Stimulated activated CD8-positive, alpha-beta memory T cell treated with anti-CD3 and anti-CD28 coated beads, Interleukin-2, amount 100 ng/mL, for 48 hours (primary cell): ENCODE results near the gene FES.
"Not testable (repeated sequence)": the region's sequence is repeated elsewhere in the genome, so short reads cannot be mapped to it uniquely, and the experiment has no call there.

Source experiments
- DNase-seq, 2 donors: peaks; one replicate each; pipeline ENCODE4 v3.0.0-alpha.2; 2020; ENCODE audit warnings: low read depth in 2 of 2

FES gene

GRCh38 chr15:90883976-90884718 is at the start of gene FES:
FES (plus strand) TSS chr15:90884504; CDS start chr15:90885046, 542 bp downstream.
- DNase-seq, result no peak

DNA sequence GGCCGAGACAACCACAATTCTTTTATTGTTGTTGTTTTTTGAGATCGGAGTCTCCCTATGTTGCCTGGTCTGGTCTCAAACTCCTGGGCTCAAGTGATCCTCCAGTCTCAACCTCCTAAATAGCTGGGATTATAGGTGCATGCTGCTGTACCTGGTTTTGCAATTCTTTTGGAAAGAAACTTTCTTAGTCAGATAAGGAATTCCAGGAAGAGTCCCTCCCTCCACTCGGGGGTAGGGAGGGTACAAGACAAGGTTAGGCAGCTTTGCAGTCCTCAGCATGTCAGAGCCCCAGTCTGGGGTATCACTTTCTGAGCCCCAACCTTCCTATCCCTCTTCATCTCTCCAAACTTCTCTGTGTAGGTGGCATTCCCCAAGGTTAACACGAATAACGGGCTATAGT is 49.7 kb upstream of the FES start:
- DNase-seq, result no peak

DNA sequence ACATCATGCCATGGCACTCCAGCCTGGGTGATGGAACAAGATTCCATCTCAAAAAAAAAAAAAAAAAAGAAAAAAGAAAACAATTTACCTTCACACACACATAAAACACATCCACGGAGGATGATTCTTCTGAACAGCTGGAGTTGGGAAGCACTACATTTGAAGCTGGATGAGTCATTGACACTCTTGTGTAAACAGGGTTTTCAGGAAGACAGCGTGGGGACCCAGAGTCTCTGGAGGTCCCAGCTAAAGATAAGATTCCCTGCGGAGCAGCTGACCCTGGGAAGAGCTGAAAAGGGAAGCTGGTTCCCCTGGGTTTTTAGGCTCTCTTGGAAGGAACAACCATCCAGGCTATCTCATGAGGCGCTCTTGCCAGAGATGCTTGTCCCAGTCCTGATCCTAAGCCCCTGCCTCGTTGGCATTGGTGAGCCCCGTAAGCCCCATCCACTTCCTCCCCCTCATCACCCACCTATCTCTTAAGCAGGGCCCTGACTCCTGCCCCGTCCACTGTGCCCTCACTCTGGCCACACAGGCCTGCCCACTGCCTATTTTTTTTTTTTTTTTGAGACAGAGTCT is 47.9 kb upstream of the FES start:
- no peak for DNase-seq

DNA sequence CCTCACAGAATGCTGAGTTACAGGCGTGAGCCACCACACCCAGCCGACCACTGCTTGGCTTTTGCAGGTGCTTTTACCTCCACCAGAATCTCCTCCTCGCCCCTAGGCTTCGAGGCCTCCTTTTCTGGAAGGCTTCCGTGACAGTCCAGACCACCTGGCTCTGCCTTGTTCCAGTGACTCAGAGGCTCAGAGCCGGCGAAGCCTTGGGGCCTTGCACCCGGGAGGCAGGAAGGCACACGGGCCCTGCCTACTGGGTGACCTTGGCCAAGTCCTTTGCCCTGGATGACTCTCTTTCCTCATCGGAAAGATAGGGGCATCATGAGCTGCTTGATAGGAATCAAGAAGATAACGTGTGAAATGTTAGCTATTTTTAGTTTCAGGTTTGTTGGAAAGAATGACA is 47.2 kb upstream of the FES start:
- peak in 1 of 2 donors; percentile 63 for DNase-seq

GRCh38 chr15:90838139-90838538 is 46.2 kb upstream of the FES start:
- DNase-seq, result peak; percentile 85 to 92

GRCh38 chr15:90838544-90838943 is 45.8 kb upstream of the FES start:
- DNase-seq, result no peak

GRCh38 chr15:90839187-90840071 is 44.9 kb upstream of the FES start:
- no peak for DNase-seq

GRCh38 chr15:90840157-90840855 is 44.0 kb upstream of the FES start:
- no peak for DNase-seq

GRCh38 chr15:90840954-90841353 is 43.4 kb upstream of the FES start:
- DNase-seq, result no peak

DNA sequence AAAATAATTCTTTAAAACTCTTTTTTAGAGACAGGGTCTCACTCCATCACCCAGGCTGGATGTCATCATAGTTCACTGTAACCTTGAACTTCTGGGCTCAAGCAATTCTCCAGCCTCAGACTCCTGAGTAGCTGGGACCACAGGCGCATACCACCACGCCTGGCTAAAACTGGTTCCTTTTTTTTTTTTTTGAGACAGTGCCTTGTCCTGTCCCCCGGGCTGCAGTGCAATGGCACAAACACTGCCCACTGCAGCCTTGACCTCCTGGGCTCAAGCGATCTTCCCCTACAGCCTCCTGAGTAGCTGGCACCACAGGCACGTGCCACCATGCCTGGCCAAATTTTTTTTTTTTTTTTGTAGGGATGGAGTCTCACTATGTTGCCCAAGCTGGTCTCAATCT is 39.6 kb upstream of the FES start:
- no peak for DNase-seq

GRCh38 chr15:90845201-90845949 is 38.9 kb upstream of the FES start:
- peak in 1 of 2 donors; percentile 71 for DNase-seq

- DNase-seq, result not testable (repeated sequence)
Measured at GRCh38 chr15:90849424-90849823, 34.9 kb upstream of the FES start.

GRCh38 chr15:90851114-90851513 is 33.2 kb upstream of the FES start:
- DNase-seq, result no peak

DNA sequence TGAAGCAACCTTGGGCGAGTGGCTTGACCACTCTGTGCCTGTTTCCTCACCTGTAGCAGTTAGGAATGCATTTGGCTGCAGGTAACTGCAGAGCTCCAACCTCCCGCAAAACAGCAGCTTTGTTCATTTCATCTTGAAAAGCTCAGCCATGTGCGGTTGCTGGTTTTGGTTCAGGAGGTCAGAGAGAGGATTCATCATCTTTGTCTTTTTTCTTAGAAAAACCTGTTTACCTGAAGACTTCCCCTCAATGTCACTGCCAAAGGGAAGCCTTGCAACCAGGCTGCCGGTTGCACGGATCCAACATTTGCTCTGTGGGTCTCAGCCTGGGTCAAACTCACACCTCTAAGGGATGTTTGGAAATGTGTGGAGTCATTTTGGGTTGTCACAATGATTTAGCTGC is 32.4 kb upstream of the FES start:
- DNase-seq, result no peak

GRCh38 chr15:90855139-90855538 is 29.2 kb upstream of the FES start:
- no peak for DNase-seq

GRCh38 chr15:90857337-90857736 is 27.0 kb upstream of the FES start:
- no peak for DNase-seq

DNA sequence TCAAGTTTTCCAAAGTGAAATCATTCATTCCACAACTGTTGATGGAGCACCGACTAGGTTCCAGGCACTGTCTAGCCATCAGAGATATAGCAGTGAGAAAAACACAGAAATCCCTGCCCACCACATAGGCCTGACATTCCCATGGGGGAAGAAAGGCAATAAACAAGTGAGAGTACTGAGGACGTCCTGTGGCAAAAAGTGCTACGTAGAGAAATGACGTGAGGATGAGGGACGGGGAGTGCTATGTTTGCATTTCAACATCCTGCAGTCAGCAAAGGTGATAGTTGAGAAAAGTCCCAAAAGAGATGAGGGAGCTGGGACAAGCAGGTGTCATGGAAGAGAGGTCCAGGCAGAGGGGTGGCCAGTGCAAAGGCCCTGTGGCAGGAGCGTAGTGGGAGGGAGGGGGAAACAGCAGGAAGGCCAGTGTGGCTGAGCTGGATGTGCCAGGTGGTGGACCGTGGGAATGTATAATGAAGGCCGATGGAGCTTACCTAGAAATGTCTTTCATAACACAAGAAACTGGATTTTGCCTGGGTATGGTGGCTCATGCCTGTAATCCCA is 26.3 kb upstream of the FES start:
- DNase-seq, result no peak

- no peak for DNase-seq
Measured at GRCh38 chr15:90859234-90860131, 24.8 kb upstream of the FES start.

GRCh38 chr15:90860450-90860849 is 23.9 kb upstream of the FES start:
- DNase-seq, result no peak
